ENCODE measurements around the gene ATG4B.

Gene ATG4B

GRCh38 chr2:241690202-241690717 is 52.8 kb downstream of the ATG4B start:
- no peak for DNase-seq (ENCODE audit: low read depth in 2 of 2)

GRCh38 chr2:241692448-241692847 is 55.0 kb downstream of the ATG4B start:
- no peak for DNase-seq (ENCODE audit: low read depth in 2 of 2)

GRCh38 chr2:241695651-241696050 is 58.2 kb downstream of the ATG4B start:
- DNase-seq (ENCODE audit: low read depth in 2 of 2): no peak

GRCh38 chr2:241701149-241701398 is 63.6 kb downstream of the ATG4B start:
- DNase-seq (ENCODE audit: low read depth in 2 of 2): no peak

GRCh38 chr2:241701399-241702154 is 64.1 kb downstream of the ATG4B start, which contains the start of gene ING5:
Gene ING5 (plus strand): TSS chr2:241702039. CDS start chr2:241702066, 27 bp downstream.
- peak; percentile 90 to 92 for DNase-seq (ENCODE audit: low read depth in 2 of 2)

GRCh38 chr2:241702155-241703031 is 64.9 kb downstream of the ATG4B start:
- peak; percentile 82 to 85 for DNase-seq (ENCODE audit: low read depth in 2 of 2)

GRCh38 chr2:241703032-241703604 is 65.6 kb downstream of the ATG4B start:
- no peak for DNase-seq (ENCODE audit: low read depth in 2 of 2)

- no peak for DNase-seq (ENCODE audit: low read depth in 2 of 2)
These were observed 69.0 kb downstream of the ATG4B start for GRCh38 chr2:241706537-241706936.

GRCh38 chr2:241708879-241709278 is 71.4 kb downstream of the ATG4B start:
- DNase-seq (ENCODE audit: low read depth in 2 of 2): no peak

GRCh38 chr2:241719093-241719492 is 81.6 kb downstream of the ATG4B start:
- no peak for DNase-seq (ENCODE audit: low read depth in 2 of 2)

- DNase-seq (ENCODE audit: low read depth in 2 of 2): no peak
These were observed 82.6 kb downstream of the ATG4B start for GRCh38 chr2:241720099-241720498.

- DNase-seq (ENCODE audit: low read depth in 2 of 2): no peak
These were observed 83.1 kb downstream of the ATG4B start for GRCh38 chr2:241720560-241720959.

GRCh38 chr2:241721852-241722251 is 84.4 kb downstream of the ATG4B start:
- no peak for DNase-seq (ENCODE audit: low read depth in 2 of 2)

GRCh38 chr2:241722896-241723454 is 85.5 kb downstream of the ATG4B start:
- no peak for DNase-seq (ENCODE audit: low read depth in 2 of 2)
